SJCRH30 (cell line): Measurements from ENCODE around the gene SPOP. TPM values are rescaled to one million over a fixed set of nuclear protein-coding genes. Genes with fewer than 3 reads are reported as not detected.
"Not testable (repeated sequence)": the region's sequence is repeated elsewhere in the genome, so short reads cannot be mapped to it uniquely, and the experiment has no call there.

Source experiments
- DNase-seq, 2 experiments: peaks; one replicate each; pipeline ENCODE4 v3.0.0-alpha.2; 2015 to 2020
- H3K27ac ChIP-seq: fragments of 250-450 bp; sonication (Bioruptor Pico); 2 replicates; pipeline ENCODE4 v1.5.1; 2020; ENCODE audit warnings: mild to moderate bottlenecking, moderate library complexity
- H3K27me3 ChIP-seq: fragments of 250-450 bp; sonication (Bioruptor Pico); 2 replicates; pipeline ENCODE4 v1.5.1; 2020; ENCODE audit warnings: mild to moderate bottlenecking, moderate library complexity
- H3K36me3 ChIP-seq: fragments of 250-450 bp; sonication (Bioruptor Pico); 2 replicates; pipeline ENCODE4 v1.5.1; 2020; ENCODE audit warnings: mild to moderate bottlenecking, moderate library complexity
- H3K4me1 ChIP-seq: fragments of 250-450 bp; sonication (Bioruptor Pico); 2 replicates; pipeline ENCODE4 v1.5.1; 2020; ENCODE audit warnings: mild to moderate bottlenecking, moderate library complexity
- H3K4me3 ChIP-seq: fragments of 250-450 bp; sonication (Bioruptor Pico); 2 replicates; pipeline ENCODE4 v1.5.1; 2020; ENCODE audit warnings: mild to moderate bottlenecking, moderate library complexity
- H3K9me3 ChIP-seq: fragments of 250-450 bp; sonication (Bioruptor Pico); replicated peaks from 2 replicates; pipeline ENCODE4 v1.5.1; 2020; ENCODE audit warnings: mild to moderate bottlenecking, moderate library complexity
- total RNA-seq: library from RNA; depleted of rRNA; stranded (reverse); fragments of >200 nt; shearing (Covaris generic); gene quantifications from 2 replicates; pipeline ENCODE4 v1.2.3, GENCODE V29; 2014

The SPOP gene
- total RNA-seq, 1 experiment from 2014 or later = 31.3 TPM

DNA sequence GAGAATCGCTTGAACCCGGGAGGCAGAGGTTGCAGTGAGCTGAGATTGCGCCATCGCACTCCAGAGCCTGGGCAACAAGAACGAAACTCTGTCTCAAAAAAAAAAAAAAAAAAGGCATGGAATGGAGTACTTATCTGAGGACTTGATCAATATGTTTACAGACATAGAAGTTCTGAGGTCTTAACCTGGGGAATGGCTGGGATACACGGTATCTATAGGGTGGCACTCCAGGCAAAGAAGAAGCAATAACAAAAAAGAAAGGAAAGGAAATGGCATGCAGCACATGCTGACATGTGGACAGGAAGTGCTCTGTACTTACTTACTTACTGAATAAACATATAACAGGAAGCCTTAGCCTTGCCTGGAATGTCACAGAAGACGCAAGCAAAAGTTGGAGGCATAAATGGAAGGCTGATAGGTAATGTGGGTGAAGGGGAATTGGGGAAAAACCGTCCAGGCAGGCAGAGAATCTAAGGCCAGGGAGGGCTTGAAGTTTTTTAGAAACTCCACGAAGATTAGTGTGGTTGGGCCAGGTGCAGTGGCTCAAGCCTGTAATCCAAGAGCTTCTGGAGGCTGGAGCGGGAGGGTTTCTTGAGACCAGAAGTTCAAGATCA is 10.1 kb upstream of the SPOP start:
- Histone ChIP-seq H3K4me3 (no peak overlapping the region), H3K4me1 (peaks cover 7% of the 10 kb centered on the region; the same call in 1 of the 2 replicates), H3K27ac (no peak overlapping the region), H3K27me3 (0 out of 2 replicates have a peak, but pooled peaks cover 4% of the 10 kb centered on the region), H3K36me3 (no peaks in the 10 kb centered on the region), H3K9me3 (no peaks in the 10 kb centered on the region)
- peak in 1 of 2 experiments; percentile 41 for DNase-seq

DNA sequence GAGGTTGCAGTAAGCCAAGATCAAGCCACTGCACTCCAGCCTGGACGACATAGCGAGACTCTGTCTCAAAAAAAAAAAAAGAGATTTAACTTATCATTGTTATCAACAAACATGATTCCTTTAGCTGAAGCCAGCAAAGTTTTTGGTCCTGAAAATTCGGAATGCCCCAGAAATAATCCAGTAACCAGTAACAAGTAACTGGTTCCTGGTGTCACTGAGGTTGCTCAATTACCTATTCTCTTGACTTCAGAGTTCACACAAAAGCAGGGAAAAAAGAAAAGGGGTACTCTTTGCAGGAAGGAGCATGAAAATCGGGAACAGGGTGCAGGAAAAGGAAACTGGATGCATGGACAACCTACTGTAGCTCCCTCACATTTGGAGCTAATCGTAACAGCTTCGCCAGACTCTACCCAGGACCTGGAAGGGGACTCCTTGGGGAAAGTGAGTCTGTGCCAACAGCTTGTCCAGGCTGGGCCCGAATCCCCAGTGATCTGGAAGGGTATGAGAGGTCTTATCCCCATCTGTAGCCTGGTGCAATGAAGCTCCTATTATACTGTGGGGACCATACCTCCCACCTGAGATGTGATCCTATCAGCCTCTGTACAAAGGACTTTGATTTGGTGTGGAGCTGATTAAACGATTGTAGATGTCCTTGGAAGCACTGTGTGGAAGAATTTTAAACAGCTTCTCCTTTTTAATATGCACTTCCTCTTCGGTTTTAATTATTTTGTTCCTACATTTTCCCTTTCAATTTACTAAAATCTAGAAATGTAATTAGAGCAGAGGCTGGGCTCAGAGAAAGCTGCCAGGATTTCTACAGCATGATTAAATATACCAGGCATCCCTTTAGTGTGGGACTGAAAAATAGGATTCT is 3.4 kb upstream of the SPOP start:
- Histone ChIP-seq H3K4me1 (peaks cover 5% of the 10 kb centered on the region; the same call in 1 of the 2 replicates), H3K27ac (no peak overlapping the region), H3K9me3 (no peaks in the 10 kb centered on the region; the same call in 1 of the 2 replicates), H3K4me3 (no peak overlapping the region), H3K27me3 (0 out of 2 replicates have a peak, but pooled peaks cover 4% of the 10 kb centered on the region), H3K36me3 (no peaks in the 10 kb centered on the region)
- no peak for DNase-seq

DNA sequence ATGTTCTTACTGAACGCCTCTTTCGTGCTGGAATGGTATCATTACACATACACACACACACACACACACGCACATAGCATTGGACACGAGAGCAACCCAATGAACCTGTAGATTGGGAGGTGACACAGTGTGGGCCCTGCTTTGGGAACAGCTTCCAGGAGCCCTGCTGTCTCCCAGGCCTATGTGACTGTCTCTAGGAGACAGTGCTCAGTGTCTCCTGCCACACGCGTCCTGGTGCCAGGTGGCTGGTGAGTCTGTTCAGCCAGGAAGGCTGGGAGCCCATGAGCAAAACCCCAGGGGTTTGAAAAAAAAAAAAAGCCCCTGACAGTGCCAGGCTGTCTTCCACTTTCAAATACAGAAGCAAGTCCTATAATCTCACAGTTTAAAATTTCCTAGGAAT is 2.4 kb upstream of the SPOP start:
- no peak for DNase-seq
- H3K4me1 ChIP-seq = peaks cover 8% of the 10 kb centered on the region; the same call in 1 of the 2 replicates

DNA sequence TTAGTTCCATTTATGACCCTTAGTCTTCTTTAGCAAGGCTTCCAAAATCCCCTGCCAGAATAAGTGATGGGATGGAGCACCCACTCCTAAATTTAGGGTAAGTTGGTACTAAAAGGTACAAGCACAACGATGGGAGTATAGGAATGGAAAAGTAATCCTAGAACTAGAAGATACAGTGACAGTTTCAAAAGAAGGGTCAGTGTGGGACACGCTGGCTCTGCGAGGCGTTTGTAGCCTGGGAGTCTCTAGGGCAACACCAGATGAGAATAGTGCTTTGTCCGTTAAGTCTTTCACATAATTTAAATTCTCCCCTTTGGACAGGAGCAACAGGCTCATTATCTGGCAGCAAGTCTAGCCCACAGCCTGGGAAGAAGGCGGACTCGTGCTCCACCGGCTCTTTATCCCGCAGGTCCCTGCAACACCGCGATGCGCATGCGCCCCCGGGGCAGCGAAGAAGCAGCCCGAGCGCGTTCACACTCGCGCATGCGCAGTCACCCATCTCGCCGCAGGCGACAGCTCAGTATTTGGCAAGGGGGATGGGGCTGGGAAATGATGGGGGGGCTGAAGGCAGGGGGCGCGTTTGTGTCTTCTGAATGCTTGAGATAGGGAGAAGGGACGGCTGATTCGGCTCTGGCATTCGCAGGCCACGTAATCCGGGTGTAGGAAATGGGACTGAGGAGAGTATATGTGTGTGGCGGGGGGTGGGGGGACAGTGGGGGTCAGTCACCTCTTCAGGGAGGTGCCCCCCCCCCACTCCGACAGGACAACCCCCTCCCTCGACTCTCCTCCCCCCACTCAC is 564 bp downstream of the SPOP start:
- H3K4me1 ChIP-seq = peaks cover 8% of the 10 kb centered on the region; the same call in 1 of the 2 replicates
- peak overlapping the region; percentile 65 for H3K4me3 ChIP-seq
- DNase-seq = peak; percentile 97 to 98
- H3K27ac ChIP-seq = peak overlapping the region; percentile 93
- no peaks in the 10 kb centered on the region; the same call in 1 of the 2 replicates for H3K36me3 ChIP-seq
- H3K9me3 ChIP-seq = no peaks in the 10 kb centered on the region; the same call in 1 of the 2 replicates
- no peaks in the 10 kb centered on the region for H3K27me3 ChIP-seq

More for the DNA sequence above, 2.4 kb upstream of the SPOP start:
- Histone ChIP-seq H3K27ac (no peak overlapping the region), H3K36me3 (no peaks in the 10 kb centered on the region; the same call in 1 of the 2 replicates), H3K4me3 (no peak overlapping the region), H3K27me3 (0 out of 2 replicates have a peak, but pooled peaks cover 4% of the 10 kb centered on the region), H3K9me3 (no peaks in the 10 kb centered on the region; the same call in 1 of the 2 replicates)

DNA sequence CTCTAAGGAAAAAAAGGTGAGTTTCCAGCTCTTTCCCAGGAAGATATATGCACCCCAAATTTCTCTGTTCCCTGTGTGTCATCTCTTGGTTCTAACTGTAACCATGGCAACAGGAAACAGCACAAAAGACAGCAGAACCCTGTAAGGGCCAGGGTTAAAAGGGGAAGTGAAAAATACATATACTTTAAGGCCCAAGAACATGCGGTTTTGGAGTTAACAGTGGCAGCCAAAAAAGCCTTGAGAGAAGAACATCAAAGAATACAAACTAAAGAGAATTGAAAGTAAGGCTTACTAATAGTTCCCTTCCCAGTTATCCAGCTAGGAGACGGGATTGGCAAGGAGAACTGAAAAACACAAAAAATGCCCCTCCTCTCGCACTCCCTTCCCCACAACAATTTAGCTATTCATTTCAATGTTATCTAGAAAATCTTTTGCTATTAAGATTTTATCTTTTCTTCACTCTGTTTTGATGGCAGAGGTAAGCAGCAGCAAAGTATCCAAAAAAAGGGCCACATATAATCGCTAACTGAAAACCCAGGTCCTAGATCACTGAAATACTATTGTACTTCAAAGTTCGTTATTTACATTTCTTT is 1.5 kb downstream of the SPOP start:
- DNase-seq = no peak
- Histone ChIP-seq H3K9me3 (no peaks in the 10 kb centered on the region; the same call in 1 of the 2 replicates), H3K4me3 (peak overlapping the region; percentile 65), H3K4me1 (peaks cover 8% of the 10 kb centered on the region; the same call in 1 of the 2 replicates), H3K27me3 (no peaks in the 10 kb centered on the region), H3K27ac (no peak overlapping the region; the same call in 1 of the 2 replicates), H3K36me3 (no peaks in the 10 kb centered on the region; the same call in 1 of the 2 replicates)

DNA sequence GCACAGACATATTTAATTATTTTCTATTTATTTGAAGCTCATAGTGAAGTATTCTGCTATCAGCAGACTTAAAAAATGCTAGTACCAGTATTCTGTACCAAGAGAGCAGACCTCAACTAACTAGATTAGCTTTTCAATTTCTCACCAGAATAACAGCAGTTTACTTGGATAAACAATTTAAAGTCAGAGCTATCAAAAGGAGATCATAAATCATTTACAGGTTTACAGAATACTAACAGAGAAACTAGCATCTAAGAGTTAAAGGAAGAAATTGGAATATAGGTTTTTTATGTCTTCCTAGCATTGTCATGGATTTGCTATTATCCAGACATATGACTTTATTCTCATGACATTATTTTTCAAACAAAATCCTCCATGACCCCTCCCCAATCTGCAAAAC is 3.4 kb downstream of the SPOP start:
- H3K9me3 ChIP-seq = no peaks in the 10 kb centered on the region; the same call in 1 of the 2 replicates
- no peak overlapping the region for H3K27ac ChIP-seq
- no peak for DNase-seq
- no peaks in the 10 kb centered on the region for H3K27me3 ChIP-seq
- H3K36me3 ChIP-seq = no peaks in the 10 kb centered on the region; the same call in 1 of the 2 replicates
- no peak overlapping the region for H3K4me3 ChIP-seq
- peaks cover 8% of the 10 kb centered on the region; the same call in 1 of the 2 replicates for H3K4me1 ChIP-seq

DNA sequence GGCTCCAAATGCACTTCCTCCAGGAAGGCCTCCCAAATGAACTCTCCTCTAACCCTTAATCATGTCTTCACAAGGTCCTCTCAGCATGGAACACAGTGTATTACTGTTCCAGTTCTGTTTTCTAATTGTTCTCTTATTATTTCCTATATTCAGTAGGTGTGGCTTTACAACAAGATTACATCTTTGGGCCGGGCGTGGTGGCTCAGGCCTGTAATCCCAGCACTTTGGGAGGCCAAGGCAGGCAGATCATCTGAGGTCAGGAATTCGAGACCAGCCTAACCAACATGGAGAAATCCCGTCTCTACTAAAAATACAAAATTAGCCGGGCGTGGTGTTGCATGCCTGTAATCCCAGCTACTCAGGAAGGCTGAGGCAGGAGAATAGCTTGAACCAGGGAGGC is 4.2 kb downstream of the SPOP start:
- H3K27me3 ChIP-seq, DNase-seq, H3K27ac ChIP-seq, H3K9me3 ChIP-seq, H3K4me3 ChIP-seq, H3K36me3 ChIP-seq, H3K4me1 ChIP-seq: not testable (repeated sequence)

DNA sequence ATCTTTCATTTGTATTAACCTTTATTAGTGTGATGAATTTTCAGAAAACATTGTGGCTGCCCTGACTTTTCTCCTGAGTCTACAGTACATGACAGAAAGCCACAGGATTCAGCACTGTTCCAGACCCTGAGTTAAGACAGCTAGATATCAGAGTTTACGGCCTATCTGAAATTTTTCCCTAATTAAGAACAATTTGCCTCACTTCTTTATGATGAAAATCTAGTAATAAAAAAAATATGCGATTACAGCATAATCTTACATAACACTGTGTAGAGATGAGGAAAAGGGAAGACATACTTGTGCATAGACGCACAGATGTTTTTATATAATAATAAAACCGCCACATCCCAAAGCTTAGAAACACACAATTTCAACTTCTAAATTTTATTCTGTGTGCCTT is 7.3 kb downstream of the SPOP start:
- Histone ChIP-seq H3K36me3 (peaks cover 2% of the 10 kb centered on the region), H3K9me3 (no peaks in the 10 kb centered on the region), H3K27me3 (no peaks in the 10 kb centered on the region), H3K4me1 (no peaks in the 10 kb centered on the region), H3K4me3 (no peak overlapping the region), H3K27ac (no peak overlapping the region)
- no peak for DNase-seq

DNA sequence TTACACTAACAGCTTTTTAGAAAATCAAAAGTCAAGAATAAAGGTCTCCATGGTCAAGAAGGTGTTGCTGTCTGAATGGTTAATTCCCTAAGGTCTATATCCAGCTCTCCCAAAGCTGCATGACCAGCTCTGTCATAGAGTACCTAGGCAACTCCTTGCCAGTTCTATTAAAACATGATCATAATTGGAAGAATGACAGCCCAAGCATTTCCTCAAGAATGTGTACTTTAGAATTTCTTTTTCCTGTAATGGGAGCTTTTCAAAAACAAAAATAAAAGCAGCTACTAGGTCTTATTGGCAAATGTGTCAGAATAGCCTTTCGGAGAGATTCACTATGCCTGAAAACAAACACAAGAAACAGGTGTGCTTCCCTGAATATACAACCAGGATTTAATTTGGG is 7.9 kb downstream of the SPOP start:
- Histone ChIP-seq H3K27me3 (no peaks in the 10 kb centered on the region), H3K9me3 (no peaks in the 10 kb centered on the region), H3K4me1 (no peaks in the 10 kb centered on the region), H3K27ac (no peak overlapping the region), H3K36me3 (peaks cover 2% of the 10 kb centered on the region; the same call in 1 of the 2 replicates), H3K4me3 (no peak overlapping the region)
- no peak for DNase-seq

DNA sequence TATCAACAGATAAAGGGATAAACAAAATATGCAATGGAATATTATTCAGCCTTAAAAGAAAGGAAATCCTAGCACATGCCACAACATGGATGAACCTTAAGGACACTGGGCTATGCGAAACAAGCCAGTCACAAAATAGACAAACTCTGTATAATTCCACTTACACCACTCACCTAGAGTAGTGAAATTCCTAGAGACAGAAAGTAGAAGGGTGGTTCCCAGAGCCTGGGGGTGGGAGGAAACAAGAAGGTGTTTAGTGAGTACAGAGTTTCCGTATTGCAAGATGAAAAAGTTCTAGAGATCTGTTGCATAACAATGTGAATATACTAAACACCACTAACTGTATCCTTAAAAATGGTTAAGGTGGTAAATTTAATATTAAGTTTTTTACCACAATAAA is 10.0 kb downstream of the SPOP start:
- H3K27ac ChIP-seq = no peak overlapping the region
- H3K9me3 ChIP-seq = no peaks in the 10 kb centered on the region
- peaks cover 2% of the 10 kb centered on the region for H3K36me3 ChIP-seq
- H3K27me3 ChIP-seq = no peaks in the 10 kb centered on the region
- H3K4me1 ChIP-seq = no peaks in the 10 kb centered on the region
- no peak overlapping the region for H3K4me3 ChIP-seq
- no peak for DNase-seq

DNA sequence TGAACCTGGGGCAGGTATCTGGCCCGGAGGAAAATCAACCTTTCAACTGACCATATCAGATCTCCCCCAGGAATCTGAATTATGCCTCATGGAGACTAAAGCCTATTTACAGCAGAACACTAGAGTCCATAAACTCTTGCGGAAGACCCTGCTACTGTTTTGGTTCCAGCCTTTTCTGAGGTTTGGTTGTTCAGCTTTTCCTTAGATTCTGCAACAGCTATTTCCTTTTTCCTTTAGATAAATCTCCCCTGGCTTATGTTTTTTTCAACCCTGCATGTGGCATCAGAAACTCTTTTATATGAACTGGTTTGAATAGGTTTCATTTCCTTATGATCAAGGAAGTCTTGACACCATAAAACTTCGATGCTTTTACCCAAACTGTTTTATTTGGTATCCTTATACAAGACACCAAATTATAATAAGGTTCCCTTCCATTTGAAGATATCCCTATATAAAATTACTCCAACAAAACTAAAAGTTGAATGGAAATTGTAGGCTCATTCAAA is 13.1 kb downstream of the SPOP start:
- H3K4me1 ChIP-seq = no peaks in the 10 kb centered on the region
- H3K4me3 ChIP-seq = no peak overlapping the region
- no peaks in the 10 kb centered on the region for H3K27me3 ChIP-seq
- no peak overlapping the region for H3K27ac ChIP-seq
- DNase-seq = no peak
- no peaks in the 10 kb centered on the region for H3K9me3 ChIP-seq
- peaks cover 2% of the 10 kb centered on the region for H3K36me3 ChIP-seq

DNA sequence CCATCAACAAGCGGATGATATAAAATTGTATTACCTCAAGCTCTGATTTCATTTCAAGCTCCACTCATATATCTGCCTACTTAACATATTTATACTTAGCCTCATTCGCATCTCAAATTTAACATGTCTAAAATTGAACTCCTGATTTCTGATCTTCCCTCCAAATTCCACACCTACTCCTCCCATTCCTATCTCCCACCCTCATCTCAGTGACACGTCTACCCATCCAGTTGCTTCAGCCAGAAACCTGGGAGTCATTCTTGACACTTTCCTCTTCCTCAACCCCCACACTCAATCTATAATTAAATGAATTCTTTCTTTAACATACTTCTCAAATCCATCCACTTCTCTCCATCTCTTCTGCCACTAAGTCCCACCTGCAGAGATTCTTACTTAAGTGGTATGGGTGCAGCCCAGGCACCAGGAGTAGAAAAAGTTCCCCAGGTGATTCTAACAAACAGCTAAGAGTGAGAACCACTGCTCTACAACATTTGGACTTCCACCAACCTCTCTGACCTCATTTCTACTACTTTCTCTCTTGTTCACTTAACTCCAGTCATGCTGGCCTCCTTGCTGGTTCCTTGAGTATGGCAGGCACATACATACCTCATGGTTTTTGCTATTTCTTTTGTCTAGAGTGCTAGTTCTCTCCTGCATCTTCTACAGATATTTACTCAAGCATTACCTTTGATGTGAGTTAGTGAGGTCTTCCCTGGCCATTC is 18.1 kb downstream of the SPOP start:
- H3K9me3 ChIP-seq = no peaks in the 10 kb centered on the region
- no peak for DNase-seq

DNA sequence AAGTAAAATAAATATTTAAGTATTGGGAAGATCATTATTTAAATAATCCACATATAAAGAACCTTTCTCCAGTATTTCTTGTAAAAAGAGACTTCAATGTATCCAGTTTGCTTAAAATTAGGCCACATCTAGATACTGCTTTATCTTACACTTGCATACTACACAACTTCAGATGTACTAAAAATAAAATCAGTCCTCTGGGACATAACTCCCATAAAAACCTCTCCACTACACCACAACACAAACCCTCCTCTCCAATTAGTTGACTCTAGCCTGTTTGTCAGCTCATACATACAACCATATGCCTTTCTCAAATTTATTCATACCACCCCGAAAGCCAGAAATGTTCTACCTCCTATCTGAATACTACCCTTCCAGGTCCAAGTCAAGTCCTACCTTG is 21.6 kb downstream of the SPOP start:
- Histone ChIP-seq H3K4me1 (no peaks in the 10 kb centered on the region; the same call in 1 of the 2 replicates), H3K4me3 (no peak overlapping the region), H3K36me3 (peaks cover 4% of the 10 kb centered on the region; the same call in 1 of the 2 replicates), H3K9me3 (no peaks in the 10 kb centered on the region), H3K27ac (no peak overlapping the region), H3K27me3 (no peaks in the 10 kb centered on the region)
- DNase-seq = no peak

More for the DNA sequence above, 18.1 kb downstream of the SPOP start:
- Histone ChIP-seq H3K4me3 (no peak overlapping the region), H3K27ac (no peak overlapping the region), H3K27me3 (no peaks in the 10 kb centered on the region), H3K36me3 (peaks cover 4% of the 10 kb centered on the region), H3K4me1 (no peaks in the 10 kb centered on the region; the same call in 1 of the 2 replicates)
